ENCODE data around the gene CPT1C. TPM values are rescaled to one million over a fixed set of nuclear protein-coding genes. Genes with fewer than 3 reads are reported as not detected.

The CPT1C gene
- total RNA-seq, 4 donors from 2014 or later, result 0.48 to 4.8 (median 1.1) TPM

DNA sequence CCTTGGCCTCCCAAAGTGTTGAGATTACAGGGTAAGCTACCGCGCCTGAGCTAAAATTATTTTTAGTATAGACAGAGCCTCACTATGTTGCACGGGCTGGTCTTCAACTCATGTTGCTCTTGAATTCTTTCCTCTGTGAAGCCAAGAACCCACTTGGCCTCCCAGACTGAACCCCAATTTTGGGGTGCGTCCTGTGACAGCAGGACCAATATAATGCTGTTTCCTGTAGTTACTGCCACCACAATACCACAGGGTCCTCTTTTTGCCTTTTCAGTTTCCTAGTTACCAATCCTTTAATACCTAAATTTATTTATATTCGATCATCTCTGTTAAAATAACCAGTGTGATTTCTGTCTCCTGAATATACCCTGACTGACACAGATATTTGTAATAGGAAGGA lies 39.2 kb downstream of the CPT1C start:
- Histone ChIP-seq H3K4me3 (no peak overlapping the region), H3K27me3 (no peaks in the 10 kb centered on the region), H3K4me1 (no peaks in the 10 kb centered on the region), H3K9me3 (no peaks in the 10 kb centered on the region), H3K27ac (no peak overlapping the region), H3K36me3 (no peaks in the 10 kb centered on the region)
- DNase-seq, result no peak
- 63 to 69% methylated on average over 5 of the region's 5 CpGs for WGBS, 2 donors
- intact Hi-C loops (cut with DNase I), result no loop called here
- TF ChIP-seq POLR2A (IDR thresholded peaks at IDR 0.05), result no peak
- TF ChIP-seq, protein P1, sequence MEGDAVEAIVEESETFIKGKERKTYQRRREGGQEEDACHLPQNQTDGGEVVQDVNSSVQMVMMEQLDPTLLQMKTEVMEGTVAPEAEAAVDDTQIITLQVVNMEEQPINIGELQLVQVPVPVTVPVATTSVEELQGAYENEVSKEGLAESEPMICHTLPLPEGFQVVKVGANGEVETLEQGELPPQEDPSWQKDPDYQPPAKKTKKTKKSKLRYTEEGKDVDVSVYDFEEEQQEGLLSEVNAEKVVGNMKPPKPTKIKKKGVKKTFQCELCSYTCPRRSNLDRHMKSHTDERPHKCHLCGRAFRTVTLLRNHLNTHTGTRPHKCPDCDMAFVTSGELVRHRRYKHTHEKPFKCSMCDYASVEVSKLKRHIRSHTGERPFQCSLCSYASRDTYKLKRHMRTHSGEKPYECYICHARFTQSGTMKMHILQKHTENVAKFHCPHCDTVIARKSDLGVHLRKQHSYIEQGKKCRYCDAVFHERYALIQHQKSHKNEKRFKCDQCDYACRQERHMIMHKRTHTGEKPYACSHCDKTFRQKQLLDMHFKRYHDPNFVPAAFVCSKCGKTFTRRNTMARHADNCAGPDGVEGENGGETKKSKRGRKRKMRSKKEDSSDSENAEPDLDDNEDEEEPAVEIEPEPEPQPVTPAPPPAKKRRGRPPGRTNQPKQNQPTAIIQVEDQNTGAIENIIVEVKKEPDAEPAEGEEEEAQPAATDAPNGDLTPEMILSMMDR (IDR thresholded peaks at IDR 0.05), result no peak

DNA sequence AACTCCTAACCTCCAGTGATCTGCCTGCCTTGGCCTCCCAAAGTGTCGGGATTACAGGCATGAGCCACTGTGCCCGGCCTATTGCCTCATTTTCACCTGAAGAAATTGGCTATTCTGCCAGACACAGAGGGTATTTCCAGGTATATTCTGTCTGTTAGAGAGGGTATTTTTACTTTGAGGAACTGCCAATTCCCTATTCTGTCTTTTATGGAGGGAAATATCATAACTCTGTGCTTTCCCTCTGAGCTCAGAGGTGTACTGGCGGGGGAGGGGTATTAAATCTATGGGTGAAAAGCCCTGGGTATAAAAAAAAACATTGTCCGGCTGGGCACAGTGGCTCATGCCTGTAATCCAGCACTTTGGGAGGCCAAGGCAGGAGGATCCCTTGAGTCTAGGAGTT lies 47.4 kb downstream of the CPT1C start:
- no peaks in the 10 kb centered on the region for H3K9me3 ChIP-seq
- TF ChIP-seq, protein P1 (IDR thresholded peaks at IDR 0.05), result no peak
- TF ChIP-seq POLR2A (IDR thresholded peaks at IDR 0.05), result no peak
- intact Hi-C loops (cut with DNase I), result no loop called here
- no peak overlapping the region for H3K27ac ChIP-seq
- no peak for DNase-seq
- 44 to 59% methylated on average over 4 of the region's 4 CpGs for WGBS, 2 donors
- peaks cover 0 to 10% (median 3%) of the 10 kb centered on the region in 3 donors for H3K4me1 ChIP-seq
- no peak overlapping the region for H3K4me3 ChIP-seq
- H3K27me3 ChIP-seq, result no peaks in the 10 kb centered on the region
- no peaks in the 10 kb centered on the region for H3K36me3 ChIP-seq

DNA sequence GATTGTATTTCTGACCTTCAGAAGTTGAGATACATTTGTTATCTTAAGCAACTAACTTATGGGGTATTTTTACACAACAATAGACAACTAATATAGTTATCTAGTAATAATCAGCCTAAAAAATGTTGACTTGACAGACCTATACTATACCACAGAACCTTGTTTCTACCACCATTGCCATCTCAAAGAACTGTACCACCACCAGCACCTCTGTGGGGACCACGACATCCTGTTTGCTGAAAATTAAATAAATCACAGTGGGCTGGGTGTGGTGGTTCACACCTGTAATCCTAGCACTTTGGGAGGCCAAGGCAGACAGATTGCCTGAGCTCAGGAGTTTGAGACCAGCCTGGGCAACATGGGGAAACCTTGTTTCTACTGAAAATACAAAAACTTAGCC lies 48.2 kb downstream of the CPT1C start:
- Histone ChIP-seq H3K9me3 (no peaks in the 10 kb centered on the region), H3K27ac (no peak overlapping the region), H3K36me3 (no peaks in the 10 kb centered on the region), H3K4me1 (peaks cover 0 to 10% (median 3%) of the 10 kb centered on the region in 3 donors), H3K4me3 (no peak overlapping the region), H3K27me3 (no peaks in the 10 kb centered on the region)
- WGBS, 2 donors, result 46% methylated on average over 1 of the region's 1 CpG; no CpG with 5 or more reads in 1 of the 2 donors
- TF ChIP-seq, protein P1 (IDR thresholded peaks at IDR 0.05), result no peak
- TF ChIP-seq POLR2A (IDR thresholded peaks at IDR 0.05), result no peak
- intact Hi-C loops (cut with DNase I), result no loop called here
- DNase-seq, result no peak

DNA sequence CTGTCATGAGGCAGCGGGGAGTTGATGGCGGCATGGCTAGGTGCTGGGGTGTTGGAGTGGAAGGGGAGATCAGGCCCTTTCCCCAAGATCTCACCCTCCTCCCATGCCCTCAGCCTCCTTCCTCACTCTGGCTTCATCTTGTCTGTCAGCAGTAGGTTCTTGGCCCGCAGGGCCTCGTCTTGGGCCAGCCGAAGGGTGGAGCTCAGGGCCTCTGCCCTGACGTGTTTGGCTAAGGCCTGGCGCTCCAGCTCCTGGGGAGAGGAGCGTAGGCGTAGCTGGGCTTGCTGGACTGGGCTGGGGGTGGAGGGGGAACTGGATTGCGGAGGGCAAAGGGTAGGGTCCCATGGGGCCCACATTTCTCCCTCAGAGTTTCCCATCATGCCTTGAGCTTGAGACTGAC lies 49.0 kb downstream of the CPT1C start:
- WGBS, 2 donors, result 44 to 58% methylated on average over 5 to 8 of the region's 10 CpGs
- H3K4me1 ChIP-seq, result peaks cover 0 to 10% (median 3%) of the 10 kb centered on the region in 3 donors

DNA sequence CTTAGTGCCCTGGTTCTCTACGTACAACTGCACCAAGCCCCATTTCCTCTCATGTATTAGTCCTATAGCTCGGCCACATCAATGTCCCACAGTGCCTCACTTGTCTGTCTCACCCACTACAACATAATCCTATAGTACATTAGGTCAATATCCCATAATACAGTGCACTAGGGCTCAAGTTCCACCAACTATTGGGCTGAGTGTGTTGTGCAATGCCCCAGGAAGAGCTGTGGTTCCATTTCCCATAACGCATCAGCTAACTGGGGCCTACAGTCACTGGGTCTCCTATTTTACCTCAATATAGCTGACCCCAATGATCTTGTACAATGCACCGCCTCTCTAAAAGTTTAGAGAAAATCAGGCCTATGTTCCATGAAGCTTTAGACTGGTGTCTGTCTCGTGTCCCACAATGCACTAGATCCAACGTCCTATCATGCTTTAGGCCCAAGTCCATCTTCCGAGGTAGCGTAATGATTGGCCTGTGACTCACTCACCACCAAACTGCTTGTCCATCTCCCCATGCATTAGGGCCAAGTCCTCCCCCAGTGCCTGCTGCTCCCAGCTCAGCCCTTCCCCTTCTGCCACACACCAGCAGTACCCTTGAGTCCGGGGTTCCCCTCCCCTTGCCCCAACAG lies 50.4 kb downstream of the CPT1C start:
- no peak overlapping the region for H3K4me3 ChIP-seq
- intact Hi-C loops (cut with DNase I), result no loop called here
- 82 to 88% methylated on average over 8 to 9 of the region's 9 CpGs for WGBS, 2 donors
- no peak for DNase-seq
- no peaks in the 10 kb centered on the region for H3K36me3 ChIP-seq
- no peak overlapping the region for H3K27ac ChIP-seq
- TF ChIP-seq, protein P1 (IDR thresholded peaks at IDR 0.05), result no peak
- no peak for TF ChIP-seq POLR2A (IDR thresholded peaks at IDR 0.05)
- no peaks in the 10 kb centered on the region for H3K9me3 ChIP-seq
- H3K27me3 ChIP-seq, result no peaks in the 10 kb centered on the region
- peaks cover 0 to 14% (median 3%) of the 10 kb centered on the region in 3 donors for H3K4me1 ChIP-seq

More for the DNA sequence above, 49.0 kb downstream of the CPT1C start:
- TF ChIP-seq POLR2A (IDR thresholded peaks at IDR 0.05), result no peak
- TF ChIP-seq, protein P1 (IDR thresholded peaks at IDR 0.05), result no peak
- no peak for DNase-seq
- no peak overlapping the region for H3K27ac ChIP-seq
- no peaks in the 10 kb centered on the region for H3K27me3 ChIP-seq
- H3K4me3 ChIP-seq, result no peak overlapping the region
- no peaks in the 10 kb centered on the region for H3K9me3 ChIP-seq
- H3K36me3 ChIP-seq, result no peaks in the 10 kb centered on the region
- intact Hi-C loops (cut with DNase I), result no loop called here

Data from esophagus squamous epithelium (tissue), 5 donors.